ENCODE results near the gene WDR88. TPM values are rescaled to one million over a fixed set of nuclear protein-coding genes. Genes with fewer than 3 reads are reported as not detected.

Gene WDR88
- total and polyA plus RNA-seq, 10 of the 15 experiments (the other 5 are each of a cell fraction or from before 2014, with no cell fraction given) = 0.19 to 0.34 TPM; not detected in 8

GRCh38 chr19:33171222-33171795 is 39.4 kb downstream of the WDR88 start:
- DNase-seq (ENCODE audit: low read depth, low spot score) (no peak), FAIRE-seq (no peak)

GRCh38 chr19:33171916-33172359 is 40.0 kb downstream of the WDR88 start:
- FAIRE-seq = no peak
- intact Hi-C loops (cut with micrococcal nuclease; ENCODE audit: unreplicated experiment) = no loop called here
- CTCF ChIA-PET = interaction anchor here (0.6 to 1.6 kb wide), 4 partner anchors 11 to 48 kb away, joined by 4 to 6 read pairs (median 4); no protein-coding TSS in a partner anchor
- TF ChIP-seq MTA2 (IDR thresholded peaks at IDR 0.05; ENCODE audit: low read depth) (no peak), ATF3 (IDR thresholded peaks at IDR 0.05; ENCODE audit: borderline replicate concordance, extremely low read depth, low read depth, low read length) (no peak), CUX1 (IDR thresholded peaks at IDR 0.05; ENCODE audit: insufficient replicate concordance, low read depth, low read length) (no peak), ZNF217 (IDR thresholded peaks at IDR 0.05) (no peak), ZNF622 (IDR thresholded peaks at IDR 0.05) (no peak), MEF2B (IDR thresholded peaks at IDR 0.05; ENCODE audit: partially characterized antibody, poor library complexity, severe bottlenecking) (no peak), BMI1 (IDR thresholded peaks at IDR 0.05; ENCODE audit: borderline replicate concordance) (no peak), USF2 (IDR thresholded peaks at IDR 0.05; ENCODE audit: borderline replicate concordance, low read depth, low read length) (no peak)

More at GRCh38 chr19:33171222-33171795, 39.4 kb downstream of the WDR88 start:
- TF ChIP-seq BRCA1 (IDR thresholded peaks at IDR 0.05; ENCODE audit: low read depth, low read length) = no peak
- TF ChIP-seq MEF2B (IDR thresholded peaks at IDR 0.05; ENCODE audit: partially characterized antibody, poor library complexity, severe bottlenecking) = no peak
- TF ChIP-seq NR2C2 (IDR thresholded peaks at IDR 0.05; ENCODE audit: borderline replicate concordance, control insufficient read depth, insufficient read length, low read depth) = no peak
- intact Hi-C loops (cut with micrococcal nuclease; ENCODE audit: unreplicated experiment) (no loop called here), in situ Hi-C loops (cut with MboI) (no loop called here)
- no peak overlapping the region for H3K4me3 ChIP-seq
- no TSS peak for BruUV-seq (replicated peaks)
- SMC1A ChIA-PET (ENCODE audit: uncharacterized antibody, unreplicated experiment) = interaction anchor here (1.6 kb wide), 1 partner anchor 13 kb away, joined by 4 read pairs; no protein-coding TSS in a partner anchor
- peaks cover 6% of the 10 kb centered on the region; the same call in 1 of the 2 replicates for H3K4me1 ChIP-seq (ENCODE audit: control insufficient read depth, insufficient read depth, low read length)
- POLR2A ChIA-PET = no interaction called here
- ATAC-seq = no peak
- H4K20me1 ChIP-seq (ENCODE audit: control insufficient read depth, insufficient read depth) = no peaks in the 10 kb centered on the region
- H3K79me2 ChIP-seq (ENCODE audit: control insufficient read depth, insufficient read depth, low read length) = peaks cover 5% of the 10 kb centered on the region
- H3K9ac ChIP-seq (ENCODE audit: control insufficient read depth, insufficient read depth, low read length) = no peak overlapping the region
- H2AFZ ChIP-seq (ENCODE audit: control insufficient read depth, low read depth, low read length) = no peak overlapping the region
- WGBS (ENCODE audit: insufficient coverage, insufficient replicate concordance, low lambda C conversion rate, missing lambda C conversion rate) = 93% methylated on average over 1 of the region's 1 CpG
- no peak overlapping the region for H3K4me2 ChIP-seq (ENCODE audit: control insufficient read depth, insufficient read depth)
- no peaks in the 10 kb centered on the region for H3K36me3 ChIP-seq (ENCODE audit: control insufficient read depth in 2 of 2, insufficient read depth in 2 of 2, low read length in 1 of 2)
- no peak overlapping the region for H3K27ac ChIP-seq (ENCODE audit: control insufficient read depth, insufficient read depth)
- RAD21 ChIA-PET (ENCODE audit: unreplicated experiment) = no interaction called here
- no peaks in the 10 kb centered on the region for H3K27me3 ChIP-seq (replicated peaks in 1 of 2; ENCODE audit: control insufficient read depth in 2 of 2, insufficient read depth in 2 of 2, low read length in 1 of 2)
- CTCF ChIA-PET = interaction anchor here (0.8 to 1.6 kb wide), 2 partner anchors 12 to 64 kb away, joined by 3 to 4 read pairs; no protein-coding TSS in a partner anchor
- H3K9me3 ChIP-seq (replicated peaks; ENCODE audit: control insufficient read depth, insufficient read depth, low read length) = peaks cover 2% of the 10 kb centered on the region; the same call in 1 of the 3 replicates

More at GRCh38 chr19:33171916-33172359, 40.0 kb downstream of the WDR88 start:
- Histone ChIP-seq H4K20me1 (ENCODE audit: control insufficient read depth, insufficient read depth) (no peaks in the 10 kb centered on the region), H3K79me2 (ENCODE audit: control insufficient read depth, insufficient read depth, low read length) (peaks cover 7% of the 10 kb centered on the region), H3K4me1 (ENCODE audit: control insufficient read depth, insufficient read depth, low read length) (peaks cover 6% of the 10 kb centered on the region; the same call in 1 of the 2 replicates), H2AFZ (ENCODE audit: control insufficient read depth, low read depth, low read length) (no peak overlapping the region), H3K27me3 (replicated peaks in 1 of 2; ENCODE audit: control insufficient read depth in 2 of 2, insufficient read depth in 2 of 2, low read length in 1 of 2) (no peaks in the 10 kb centered on the region), H3K4me3 (no peak overlapping the region), H3K36me3 (ENCODE audit: control insufficient read depth in 2 of 2, insufficient read depth in 2 of 2, low read length in 1 of 2) (no peaks in the 10 kb centered on the region), H3K9me3 (replicated peaks; ENCODE audit: control insufficient read depth, insufficient read depth, low read length) (peaks cover 2% of the 10 kb centered on the region; the same call in 1 of the 3 replicates), H3K4me2 (ENCODE audit: control insufficient read depth, insufficient read depth) (no peak overlapping the region), H3K27ac (ENCODE audit: control insufficient read depth, insufficient read depth) (no peak overlapping the region), H3K9ac (ENCODE audit: control insufficient read depth, insufficient read depth, low read length) (no peak overlapping the region)
- in situ Hi-C loops (cut with MboI) = no loop called here
- ChIA-PET SMC1A (ENCODE audit: uncharacterized antibody, unreplicated experiment) (interaction anchor here (1.0 to 1.6 kb wide), 2 partner anchors 11 to 12 kb away, joined by 3 to 4 read pairs; no protein-coding TSS in a partner anchor), RAD21 (ENCODE audit: unreplicated experiment) (no interaction called here), POLR2A (no interaction called here)
- 90% methylated on average over 6 of the region's 6 CpGs for WGBS (ENCODE audit: insufficient coverage, insufficient replicate concordance, low lambda C conversion rate, missing lambda C conversion rate)
- DNase-seq (ENCODE audit: low read depth, low spot score) (no peak), ATAC-seq (no peak)
- BruUV-seq (replicated peaks) = no TSS peak

Data from GM12878 (cell line).